Kidney (tissue), 14 donors: ENCODE results near the gene MS4A14. TPM values are rescaled to one million over a fixed set of nuclear protein-coding genes. Genes with fewer than 3 reads are reported as not detected.

Experiments used
- DNase-seq, 5 donors: peaks; one replicate each; pipeline ENCODE4 v3.0.0-alpha.2; 2013 to 2020
- FAIRE-seq: peaks from 2 replicates; lab custom pipeline; 2012; peaks lifted over from hg19 to GRCh38; lab: Jason Lieb, UNC
- H3K27ac ChIP-seq, 2 donors: one replicate each; pipeline ENCODE4 v1.7.0; 2013; ENCODE audit warnings: low read depth in 2 of 2, low read length in 2 of 2, inconsistent platforms in 1 of 2
- H3K27me3 ChIP-seq: one replicate; pipeline ENCODE4 v1.7.1; 2013; ENCODE audit warnings: low read length, inconsistent platforms; ENCODE audit not compliant: control insufficient read depth, insufficient read depth
- H3K36me3 ChIP-seq, 3 donors: one replicate each; pipeline versions ENCODE4 v1.7.0 to v1.7.1; 2013; ENCODE audit warnings: low read length in 3 of 3, control low read depth in 1 of 3, inconsistent platforms in 1 of 3; ENCODE audit not compliant: insufficient read depth in 3 of 3, control insufficient read depth in 2 of 3
- H3K4me1 ChIP-seq, 3 donors: one replicate each; pipeline versions ENCODE4 v1.7.0 to v1.7.1; 2013; ENCODE audit warnings: low read length in 3 of 3, inconsistent platforms in 1 of 3, low read depth in 1 of 3; ENCODE audit not compliant: control insufficient read depth in 2 of 3, insufficient read depth in 2 of 3
- H3K4me3 ChIP-seq, 3 donors: one replicate each; pipeline versions ENCODE4 v1.7.0 to v1.8.1; 2013; ENCODE audit warnings: low read length in 3 of 3, control low read depth in 1 of 3, inconsistent platforms in 1 of 3
- H3K9ac ChIP-seq, 3 donors: one replicate each; pipeline versions ENCODE4 v1.7.0 to v1.7.1; 2013; ENCODE audit warnings: low read length in 3 of 3, control low read depth in 1 of 3, inconsistent platforms in 1 of 3
- H3K9me3 ChIP-seq, 3 donors: one replicate each; pipeline versions ENCODE4 v1.7.0 to v1.7.1; 2013; ENCODE audit warnings: low read length in 3 of 3, control low read depth in 1 of 3, inconsistent platforms in 1 of 3; ENCODE audit not compliant: control insufficient read depth in 2 of 3, insufficient read depth in 1 of 3
- intact Hi-C: fragments of 100-400 bp; cut with DNase I; formaldehyde crosslinking; loops from one replicate; pipeline ENCODE4 v1.11.1; 2022
- polyA plus RNA-seq: library from polyadenylated mRNA; stranded (reverse); fragments of 350-450 nt; fragmentation: Illumina TruSeq; extraction: RNeasy Lipid Tissue Mini Kit (QIAGEN cat#74804); gene quantifications from one replicate; pipeline ENCODE4 v1.2.3, GENCODE V29; 2014; ENCODE audit warnings: low read depth, low replicate concordance; ENCODE audit not compliant: insufficient read depth
- total RNA-seq: library from RNA; stranded (reverse); fragmentation: NEBNext Ultra II Directional; extraction: Animal tissue kit (Norgen Biotek cat#: 25700); gene quantifications from one replicate; pipeline ENCODE4 v1.2.1, GENCODE V29; 2021
- TF ChIP-seq, protein P1 (sequence below): IDR thresholded peaks from 3 replicates; pipeline ENCODE4 v1.5.1; 2012; ENCODE audit warnings: mild to moderate bottlenecking, moderate library complexity, borderline replicate concordance; ENCODE audit not compliant: insufficient read depth; ENCODE audit errors: extremely low read depth
- donor health status: control.
- donor health status: control.
- donor health status: control.
- donor health status: control.
- donor health status: control.
- donor health status: DM: yes; HTN: yes; CAD: no.
- donor health status: Normal renal cell carcinoma (clear cell type).

Gene MS4A14
- total and polyA plus RNA-seq, 2 donors from 2014 or later, result 0.34 to 2.1 TPM

DNA sequence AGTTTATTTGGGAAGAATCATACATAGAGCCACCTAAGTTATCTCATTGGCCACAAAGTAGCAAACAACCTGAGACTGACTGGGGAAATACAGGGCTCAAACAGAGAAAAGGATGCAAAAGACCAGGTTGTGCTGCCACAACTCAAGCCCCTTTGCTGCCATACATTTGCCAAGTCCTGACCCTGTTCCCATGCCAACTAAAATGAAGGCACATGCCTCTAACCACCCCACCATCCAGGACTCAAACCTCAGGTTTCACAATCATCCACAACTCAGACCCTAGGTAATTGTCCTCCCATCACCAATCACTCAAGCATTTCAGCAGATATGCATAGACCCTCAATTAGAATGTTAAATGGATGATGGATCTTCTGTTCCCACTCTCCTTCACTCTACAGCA lies 58.0 kb downstream of the MS4A14 start:
- Histone ChIP-seq H3K27ac (no peak overlapping the region), H3K9me3 (no peaks in the 10 kb centered on the region), H3K4me1 (no peaks in the 10 kb centered on the region), H3K4me3 (no peak overlapping the region), H3K27me3 (no peaks in the 10 kb centered on the region), H3K9ac (no peak overlapping the region), H3K36me3 (no peaks in the 10 kb centered on the region)
- no peak for DNase-seq
- no peak for FAIRE-seq
- intact Hi-C loops, result no loop called here
- TF ChIP-seq, protein P1, sequence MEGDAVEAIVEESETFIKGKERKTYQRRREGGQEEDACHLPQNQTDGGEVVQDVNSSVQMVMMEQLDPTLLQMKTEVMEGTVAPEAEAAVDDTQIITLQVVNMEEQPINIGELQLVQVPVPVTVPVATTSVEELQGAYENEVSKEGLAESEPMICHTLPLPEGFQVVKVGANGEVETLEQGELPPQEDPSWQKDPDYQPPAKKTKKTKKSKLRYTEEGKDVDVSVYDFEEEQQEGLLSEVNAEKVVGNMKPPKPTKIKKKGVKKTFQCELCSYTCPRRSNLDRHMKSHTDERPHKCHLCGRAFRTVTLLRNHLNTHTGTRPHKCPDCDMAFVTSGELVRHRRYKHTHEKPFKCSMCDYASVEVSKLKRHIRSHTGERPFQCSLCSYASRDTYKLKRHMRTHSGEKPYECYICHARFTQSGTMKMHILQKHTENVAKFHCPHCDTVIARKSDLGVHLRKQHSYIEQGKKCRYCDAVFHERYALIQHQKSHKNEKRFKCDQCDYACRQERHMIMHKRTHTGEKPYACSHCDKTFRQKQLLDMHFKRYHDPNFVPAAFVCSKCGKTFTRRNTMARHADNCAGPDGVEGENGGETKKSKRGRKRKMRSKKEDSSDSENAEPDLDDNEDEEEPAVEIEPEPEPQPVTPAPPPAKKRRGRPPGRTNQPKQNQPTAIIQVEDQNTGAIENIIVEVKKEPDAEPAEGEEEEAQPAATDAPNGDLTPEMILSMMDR, result no peak

DNA sequence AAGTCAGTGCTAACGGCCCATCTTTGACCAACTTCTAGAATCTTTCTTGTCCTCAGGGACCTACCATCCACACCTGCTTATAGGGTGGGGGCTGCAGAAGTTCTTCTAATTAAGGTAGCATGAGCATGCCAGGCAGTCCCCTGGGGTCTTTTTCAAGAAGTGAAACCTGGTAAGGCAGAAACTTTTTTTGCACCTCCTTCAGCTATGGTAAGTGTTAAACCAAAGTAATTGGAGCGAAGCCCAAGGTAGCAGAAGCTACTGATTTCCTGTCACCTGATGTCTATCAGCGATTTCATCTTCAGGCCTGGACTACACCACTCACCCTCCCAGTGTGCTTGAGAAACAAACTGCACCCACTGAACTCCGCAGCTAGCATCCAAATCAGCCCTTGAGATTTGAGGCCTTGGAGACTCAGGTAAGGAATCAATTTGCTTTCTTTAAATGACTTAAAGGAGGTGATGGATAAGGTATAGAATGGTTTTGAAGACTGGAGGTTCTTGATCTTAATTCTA lies 59.3 kb downstream of the MS4A14 start, which contains the start of gene MS4A1:
MS4A1 (plus strand) TSS at position 317 of the 512 bp plus-strand sequence. CDS start 6,528 bp downstream, outside the sequence.
- Histone ChIP-seq H3K4me3 (no peak within 1 kb of the TSS), H3K27me3 (no peaks in the 10 kb centered on the region), H3K36me3 (no peaks in the 10 kb centered on the region), H3K9me3 (no peaks in the 10 kb centered on the region), H3K4me1 (no peaks in the 10 kb centered on the region), H3K9ac (no peak within 1 kb of the TSS), H3K27ac (no peak within 1 kb of the TSS)
- no peak for FAIRE-seq
- intact Hi-C loops, result no loop called here
- TF ChIP-seq, protein P1, result no peak
- DNase-seq, result no peak

DNA sequence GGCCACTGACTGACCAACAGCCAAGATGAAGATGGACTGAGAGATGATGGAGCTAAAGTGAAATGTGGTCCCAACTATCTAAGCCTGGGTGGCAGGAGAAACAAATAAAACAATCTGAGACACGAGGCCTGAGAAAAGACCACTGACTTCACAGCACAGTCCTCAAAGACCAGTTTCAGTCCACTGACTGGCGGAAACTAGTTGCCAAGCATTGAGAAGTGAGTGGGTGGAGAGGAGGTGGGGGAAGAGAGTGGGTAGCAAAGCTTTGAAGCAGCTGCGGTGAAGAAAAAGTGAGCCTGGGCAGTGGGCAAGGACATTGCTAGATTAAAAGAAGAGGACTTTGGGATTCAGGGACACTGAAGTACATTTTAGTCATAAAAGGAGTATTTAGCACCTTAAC lies 61.3 kb downstream of the MS4A14 start:
- Histone ChIP-seq H3K9ac (no peak overlapping the region), H3K4me1 (no peaks in the 10 kb centered on the region), H3K4me3 (no peak overlapping the region), H3K36me3 (no peaks in the 10 kb centered on the region), H3K9me3 (no peaks in the 10 kb centered on the region), H3K27me3 (no peaks in the 10 kb centered on the region), H3K27ac (no peak overlapping the region)
- TF ChIP-seq, protein P1, result no peak
- FAIRE-seq (no peak), DNase-seq (no peak)
- intact Hi-C loops, result no loop called here

DNA sequence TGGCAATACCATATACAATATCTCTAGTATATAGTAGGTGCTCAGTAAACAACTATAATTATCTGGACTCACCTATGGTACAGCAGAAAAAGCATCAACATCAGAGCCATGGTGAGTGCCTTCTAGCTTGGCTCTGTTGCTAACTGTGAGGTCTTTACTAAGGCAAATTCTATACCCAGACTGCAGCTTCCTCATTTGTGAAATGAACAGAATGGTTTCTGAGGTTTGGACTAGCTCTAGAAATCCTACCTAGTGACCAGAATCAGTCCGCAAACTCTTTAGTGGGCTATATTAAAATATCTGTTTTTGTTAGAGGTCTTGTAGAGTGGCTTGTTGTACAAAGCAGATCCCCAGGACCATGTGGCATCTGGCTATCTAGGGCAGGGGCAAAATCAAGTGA lies 63.1 kb downstream of the MS4A14 start:
- FAIRE-seq, result no peak
- intact Hi-C loops, result no loop called here
- DNase-seq, result no peak
- H3K36me3 ChIP-seq, result no peaks in the 10 kb centered on the region
- H3K27ac ChIP-seq, result no peak overlapping the region
- H3K4me3 ChIP-seq, result no peak overlapping the region
- TF ChIP-seq, protein P1, result no peak
- no peaks in the 10 kb centered on the region for H3K27me3 ChIP-seq
- no peaks in the 10 kb centered on the region for H3K4me1 ChIP-seq
- no peak overlapping the region for H3K9ac ChIP-seq
- no peaks in the 10 kb centered on the region for H3K9me3 ChIP-seq
